Hematopoietic multipotent progenitor cell (in vitro differentiated cells): ENCODE measurements around the gene SULF2. TPM values are rescaled to one million over a fixed set of nuclear protein-coding genes. Genes with fewer than 3 reads are reported as not detected.

Experiments
- DNase-seq, 3 donors: peaks; one replicate each; pipeline ENCODE4 v3.0.0-alpha.2; 2011 to 2015; ENCODE audit warnings: low read depth in 2 of 3, low spot score in 2 of 3
- total RNA-seq: library from RNA; depleted of rRNA; stranded (reverse); fragments of >200 nt; gene quantifications from one replicate; pipeline ENCODE4 v1.2.3, GENCODE V29; 2012

SULF2 gene
- total RNA-seq, 1 donor, result 1.3 TPM

DNA sequence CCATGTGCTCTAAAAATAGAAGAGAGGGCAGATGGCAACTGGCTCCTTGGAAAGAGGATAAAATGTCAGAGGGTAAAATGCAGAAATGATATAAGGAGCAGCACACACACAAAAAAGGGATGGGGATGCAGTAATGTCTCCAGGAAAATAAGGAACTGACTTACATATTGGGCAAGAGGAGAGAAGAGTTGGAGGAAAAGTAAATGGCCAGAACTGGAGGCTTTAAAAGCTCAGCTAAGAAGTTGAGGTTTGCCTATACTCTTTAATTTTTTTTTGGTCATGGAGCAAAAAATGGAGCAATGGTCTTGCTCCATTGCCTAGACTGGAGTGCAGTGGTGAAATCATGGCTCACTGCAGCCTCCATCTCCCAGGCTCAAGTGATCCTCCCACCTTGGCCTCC lies 93.7 kb downstream of the SULF2 start:
- peak in 1 of 3 donors; percentile 48 for DNase-seq

DNA sequence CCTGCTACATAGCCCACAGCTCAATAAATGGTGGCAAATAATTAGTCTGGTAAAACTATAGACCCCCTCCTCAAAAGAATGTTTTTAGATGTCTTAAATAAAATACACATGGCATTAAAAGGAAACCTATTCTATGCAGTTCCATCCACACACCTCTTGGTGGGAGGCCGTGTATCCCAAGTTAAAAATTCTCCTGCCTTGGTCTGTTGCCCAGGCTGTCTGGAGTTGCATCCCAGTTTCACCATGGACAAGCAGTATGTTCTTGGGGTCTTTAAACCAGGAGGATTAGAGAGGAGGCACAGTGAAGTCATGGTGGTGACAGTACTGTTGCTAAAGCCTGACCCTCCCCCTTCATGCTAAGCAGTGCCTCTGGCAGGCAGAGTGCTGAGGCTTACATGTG lies 95.5 kb downstream of the SULF2 start:
- no peak for DNase-seq

DNA sequence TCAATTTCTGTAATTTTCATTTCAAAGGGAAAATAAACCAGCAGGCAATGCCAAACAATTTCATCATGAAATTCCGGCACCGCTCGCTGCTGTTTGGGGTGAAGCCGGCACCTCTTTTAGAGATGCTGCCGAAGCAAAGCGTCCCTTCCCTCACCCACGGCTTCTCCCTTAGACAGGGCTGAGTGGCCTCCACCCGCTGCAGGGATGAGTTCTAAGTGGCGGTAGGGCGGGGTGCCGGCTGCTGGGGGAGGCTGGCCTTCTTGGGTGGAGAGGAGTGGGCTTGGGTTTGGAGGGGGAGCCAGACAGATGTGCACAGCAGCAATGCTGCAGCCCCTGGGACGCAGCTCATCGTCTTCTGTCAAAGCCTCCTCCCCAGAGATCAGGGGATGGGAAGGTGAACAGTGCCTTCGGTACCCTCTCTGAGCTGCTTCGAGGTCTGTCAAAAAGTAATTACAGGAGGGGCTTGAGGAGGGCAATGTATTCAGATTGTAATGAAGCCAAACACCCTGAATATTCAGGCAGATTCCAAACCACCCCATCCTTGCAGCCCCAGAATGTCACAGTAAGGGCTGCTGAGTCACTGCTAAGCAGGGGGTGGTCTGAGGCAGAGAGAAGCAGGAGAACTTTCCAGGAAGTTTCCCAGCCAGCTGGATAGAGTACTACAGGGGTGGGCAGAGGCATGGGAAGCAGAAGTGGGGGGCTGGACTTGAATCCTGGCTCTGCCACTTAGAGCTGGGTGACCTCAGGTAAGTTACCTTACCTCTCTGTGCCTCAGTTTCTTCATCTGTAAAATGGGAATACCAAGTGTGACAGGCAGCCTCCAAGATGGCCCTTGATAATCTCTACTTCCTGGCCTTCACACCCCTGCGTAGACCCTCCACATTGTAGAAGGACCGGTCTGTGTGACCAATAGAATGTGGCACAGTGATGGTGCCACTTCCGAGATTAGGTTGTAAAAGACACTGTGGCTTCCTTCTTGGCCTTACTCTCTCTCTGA lies 96.6 kb downstream of the SULF2 start:
- DNase-seq, result no peak

DNA sequence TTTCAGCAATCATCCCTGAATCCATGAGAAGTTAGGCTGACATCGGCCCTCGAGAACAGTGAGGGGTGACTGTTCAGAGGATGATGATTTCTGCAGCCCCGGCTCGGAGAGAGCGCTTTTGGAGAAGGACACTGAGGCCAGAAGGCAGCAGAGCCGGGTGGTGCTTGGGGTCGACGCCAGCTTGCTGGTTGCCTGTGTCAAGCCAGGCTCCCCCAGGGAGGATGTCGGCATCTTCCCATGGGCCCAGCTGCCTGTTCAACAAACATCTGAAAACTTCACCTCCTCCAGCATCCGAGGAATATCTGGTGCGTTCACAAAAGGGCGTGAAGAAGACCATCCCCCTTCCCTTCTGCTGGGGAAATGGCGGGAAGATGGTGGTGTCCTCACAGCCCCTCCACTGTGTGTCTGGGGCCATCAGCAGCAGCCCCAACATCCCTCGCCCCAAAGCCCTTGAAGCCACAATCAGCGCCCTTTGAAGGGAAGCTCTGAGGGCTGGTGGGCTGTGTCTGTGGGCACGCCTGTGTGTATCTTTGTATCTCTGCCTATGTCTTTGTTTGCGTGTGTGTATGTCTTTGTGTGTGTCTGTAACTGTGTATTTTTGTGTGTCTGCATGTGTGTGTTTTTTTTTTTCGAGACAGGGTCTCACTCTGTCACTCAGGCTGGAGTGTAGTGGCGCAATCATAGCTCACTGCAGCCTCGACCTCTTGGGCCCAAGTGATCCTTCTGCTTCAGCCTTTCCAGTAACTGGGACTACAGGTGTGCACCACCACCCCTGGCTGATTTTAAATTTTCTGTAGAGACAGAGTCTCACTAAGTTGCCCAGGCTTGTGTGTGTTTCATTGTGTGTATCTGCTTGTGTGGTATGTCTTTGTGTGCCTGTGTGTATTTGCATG lies 97.9 kb downstream of the SULF2 start:
- DNase-seq, result no peak

DNA sequence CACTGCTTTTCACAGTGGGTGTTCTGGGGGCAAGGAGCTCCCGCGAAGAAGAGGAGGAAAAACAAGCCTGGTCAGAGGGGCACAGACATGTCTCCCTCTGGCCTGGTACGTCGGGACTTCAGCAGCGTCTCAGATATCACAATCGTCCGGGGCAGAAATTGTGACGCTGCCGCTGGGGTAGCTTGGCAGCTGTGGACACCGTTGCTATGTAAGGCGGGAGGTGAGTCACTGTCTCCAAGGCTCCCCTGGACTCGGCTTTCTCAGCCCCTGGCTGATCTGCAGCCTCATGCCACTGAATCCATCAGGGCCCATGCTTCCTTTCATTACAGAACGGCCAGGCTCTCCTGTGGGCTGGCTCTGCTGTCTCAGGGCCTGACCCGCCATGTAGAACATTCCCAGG lies 98.7 kb downstream of the SULF2 start:
- no peak for DNase-seq

DNA sequence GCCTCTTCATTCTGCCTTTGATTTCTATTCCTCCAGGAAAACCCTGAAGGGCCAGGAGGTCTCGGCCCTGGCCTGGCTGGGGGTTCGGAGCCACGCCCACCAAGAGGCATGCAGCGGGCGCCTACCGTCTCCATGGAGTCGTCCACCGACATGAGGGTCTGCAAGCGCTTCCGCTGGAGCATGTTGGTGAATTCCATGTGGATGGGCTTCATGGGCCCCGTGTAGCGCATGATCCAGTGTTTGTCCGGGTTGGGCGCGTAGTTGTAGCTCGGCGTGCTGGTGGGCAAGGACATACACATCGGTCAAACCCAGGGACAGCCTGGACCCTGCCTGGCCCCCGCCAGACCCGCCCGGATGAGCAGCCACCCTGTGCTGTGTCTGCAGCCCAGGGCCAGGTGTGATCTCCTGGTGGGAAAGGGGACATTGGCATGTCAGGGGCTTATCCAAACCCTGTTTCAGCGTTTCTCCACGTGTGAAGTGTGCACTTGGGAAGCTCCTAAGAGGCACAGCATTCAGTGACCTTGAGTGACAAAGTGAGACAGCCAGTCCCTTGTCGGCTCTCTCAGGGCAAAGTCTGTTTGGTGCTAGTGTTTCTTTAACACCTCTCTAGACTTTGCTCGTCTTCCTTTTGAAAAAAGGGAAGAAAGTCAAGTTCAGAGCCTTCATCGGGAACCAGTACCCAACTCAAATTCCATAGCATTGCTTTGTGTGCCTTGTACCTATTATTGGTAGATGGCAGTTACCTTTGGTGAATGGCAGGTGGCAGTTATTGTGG lies 100.8 kb downstream of the SULF2 start:
- DNase-seq, result no peak

DNA sequence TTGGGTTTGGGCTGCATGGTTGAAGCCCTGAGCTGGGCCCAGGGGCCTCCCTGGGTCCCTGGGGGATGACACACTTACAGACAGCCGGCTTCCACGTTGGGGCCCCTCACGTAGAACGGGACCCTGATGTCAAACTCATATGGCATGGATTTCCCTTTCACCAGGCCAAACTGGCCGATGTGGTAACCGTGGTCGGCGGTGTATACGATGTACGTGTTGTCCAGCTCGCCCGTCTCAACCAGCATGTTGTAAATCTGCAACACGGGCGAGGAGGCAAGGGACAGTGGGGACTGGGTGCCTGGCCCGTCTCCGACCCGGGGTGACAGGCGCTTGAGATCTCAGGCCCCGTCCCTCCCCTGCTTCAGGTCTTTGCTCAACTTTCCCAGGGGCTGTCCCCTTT lies 102.4 kb downstream of the SULF2 start:
- DNase-seq, result no peak

DNA sequence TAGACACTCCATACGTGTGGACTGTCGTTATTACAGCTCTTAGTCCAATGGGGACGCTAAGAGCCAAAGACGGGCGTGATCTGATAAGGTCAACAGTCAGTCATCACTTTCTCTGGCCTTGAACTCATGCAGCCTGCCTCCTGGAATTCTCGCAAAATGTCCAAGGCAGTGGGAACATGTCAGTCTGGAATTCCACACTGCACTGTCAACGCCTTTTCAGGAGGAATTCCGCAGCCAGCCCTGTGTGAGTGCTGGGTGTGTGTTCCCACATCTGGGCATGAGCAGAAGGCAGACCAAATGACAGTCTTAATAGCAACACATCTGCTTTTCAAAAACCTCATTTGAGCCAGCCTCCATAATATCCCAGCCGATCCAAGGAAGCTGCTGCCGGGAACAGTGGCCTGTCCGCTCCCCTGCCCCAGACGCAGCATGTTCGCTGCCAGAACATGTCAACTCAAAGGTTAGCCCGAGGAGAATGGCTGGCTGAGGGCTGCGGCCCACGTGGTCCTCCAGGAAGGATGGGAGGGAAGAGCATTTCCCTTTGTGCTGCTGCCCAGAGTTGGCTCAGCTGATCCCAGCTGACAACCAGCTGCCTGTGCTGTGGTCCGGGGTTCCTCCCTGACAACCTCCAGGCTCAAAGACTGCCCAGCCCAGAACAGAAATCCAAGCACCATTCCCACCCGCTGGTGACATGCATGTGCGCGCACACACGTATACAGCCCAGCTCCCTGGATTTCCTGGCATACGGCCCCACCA lies 103.1 kb downstream of the SULF2 start:
- DNase-seq, result no peak

DNA sequence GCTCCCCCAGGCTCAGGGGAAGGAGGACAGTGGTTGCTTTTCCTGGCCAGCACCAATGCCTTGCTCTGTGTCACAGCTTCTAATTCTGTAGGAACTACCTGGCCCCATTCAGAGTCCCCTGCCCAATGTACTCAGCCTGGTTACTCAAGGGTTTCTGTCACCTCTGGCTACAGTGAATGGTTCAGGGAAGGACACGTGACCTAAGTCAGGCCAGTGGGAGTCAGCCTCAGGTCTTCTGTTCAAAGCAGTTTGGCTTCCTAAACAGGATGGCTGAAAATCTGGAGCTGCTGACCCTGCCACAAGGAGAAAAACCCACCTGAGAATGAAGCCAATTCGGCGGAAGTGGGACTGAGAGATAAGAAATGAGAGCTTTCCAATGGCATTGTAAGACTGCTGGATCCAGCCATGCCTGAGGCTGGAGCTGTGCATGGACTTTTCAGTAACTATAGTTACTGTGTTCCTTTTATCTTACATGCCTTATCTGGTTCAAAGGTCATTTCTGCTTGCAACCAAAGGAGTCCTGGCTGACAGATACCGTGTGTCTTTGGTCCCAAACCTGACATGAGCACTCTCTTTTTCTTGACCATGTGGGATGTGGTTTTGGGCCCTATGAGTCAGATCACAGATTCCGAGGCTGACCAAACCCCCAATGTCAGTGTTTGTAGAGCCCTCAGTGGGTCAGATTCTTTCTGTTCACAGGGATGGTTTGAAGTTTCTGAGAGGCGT lies 104.3 kb downstream of the SULF2 start:
- DNase-seq, result no peak

DNA sequence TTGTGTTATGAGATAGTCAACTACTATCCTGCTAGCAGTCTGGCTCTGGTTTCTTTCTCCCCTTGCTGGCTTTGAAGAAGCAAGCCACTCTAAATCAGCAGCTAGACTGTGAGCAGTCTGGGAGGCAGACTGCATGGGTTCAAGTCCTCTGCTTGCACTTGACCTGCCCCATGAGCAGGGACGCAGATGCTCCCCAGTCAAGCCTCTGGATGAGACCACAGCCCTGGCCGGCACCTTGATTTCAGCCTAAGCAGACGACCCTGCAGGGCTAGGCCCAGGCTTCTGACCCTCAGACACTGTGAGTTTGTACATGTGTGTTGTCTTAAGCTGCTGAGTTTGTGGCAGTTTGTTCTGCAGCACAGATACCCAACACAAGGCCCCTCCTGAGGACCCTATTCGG lies 105.8 kb downstream of the SULF2 start:
- no peak for DNase-seq

DNA sequence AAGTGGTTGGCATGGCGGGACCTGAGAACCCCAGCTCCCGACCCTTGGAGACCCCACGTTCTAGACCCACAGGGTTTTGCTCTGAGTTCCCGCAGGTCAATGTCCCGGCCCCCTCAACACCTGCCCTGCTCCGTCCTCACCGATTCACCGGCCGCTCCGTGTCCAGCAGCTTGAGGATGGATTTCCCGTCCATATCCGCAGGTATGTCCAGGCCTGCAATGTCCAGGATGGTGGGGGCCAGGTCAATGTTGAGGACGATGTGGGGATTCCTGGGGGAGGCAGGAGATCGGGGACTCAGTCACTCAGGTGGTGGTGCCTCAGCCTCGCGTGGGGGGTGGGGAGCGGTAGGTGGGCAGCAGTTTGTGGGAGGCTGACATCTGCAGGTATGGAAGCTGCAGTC lies 106.7 kb downstream of the SULF2 start:
- no peak for DNase-seq

DNA sequence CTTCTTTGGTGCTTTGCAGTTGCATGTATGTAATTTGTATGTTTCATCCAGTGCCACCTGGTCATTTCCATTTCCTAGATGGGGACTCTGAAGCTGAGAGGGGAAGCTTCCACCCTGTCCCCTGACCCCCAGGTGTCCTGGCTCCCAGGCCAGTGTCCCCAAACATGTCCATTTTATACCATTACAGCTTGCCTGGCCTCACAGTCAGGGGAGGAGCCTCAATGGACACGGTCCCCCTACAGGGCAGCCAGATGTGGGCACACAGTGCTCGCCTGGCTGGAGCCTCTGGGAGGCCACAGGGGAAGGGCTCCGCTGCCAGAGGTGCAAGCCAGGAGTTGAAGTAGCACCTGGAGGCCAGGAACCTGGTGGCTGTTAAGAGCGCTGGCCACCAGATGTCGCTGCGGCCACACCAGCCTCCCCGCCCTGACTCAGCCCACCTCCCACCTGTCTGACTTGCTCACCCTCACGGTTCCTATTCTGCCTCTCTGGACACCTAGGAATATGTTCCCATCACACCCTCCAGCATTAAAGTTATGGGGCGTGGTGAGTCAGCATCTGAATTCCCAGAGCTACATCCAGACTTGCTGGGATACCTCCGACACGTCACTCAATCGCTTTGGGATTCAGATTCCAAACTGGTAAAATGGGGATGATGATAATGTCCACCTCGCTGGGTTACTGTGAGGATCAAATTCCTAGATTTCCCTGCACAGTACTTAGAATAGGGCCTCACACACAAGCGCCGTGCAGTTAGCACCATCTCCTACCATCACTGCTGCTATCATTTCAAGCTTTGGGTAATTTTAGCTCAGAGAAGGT lies 107.4 kb downstream of the SULF2 start:
- peak in 2 of 3 donors; percentile 41 to 62 for DNase-seq

DNA sequence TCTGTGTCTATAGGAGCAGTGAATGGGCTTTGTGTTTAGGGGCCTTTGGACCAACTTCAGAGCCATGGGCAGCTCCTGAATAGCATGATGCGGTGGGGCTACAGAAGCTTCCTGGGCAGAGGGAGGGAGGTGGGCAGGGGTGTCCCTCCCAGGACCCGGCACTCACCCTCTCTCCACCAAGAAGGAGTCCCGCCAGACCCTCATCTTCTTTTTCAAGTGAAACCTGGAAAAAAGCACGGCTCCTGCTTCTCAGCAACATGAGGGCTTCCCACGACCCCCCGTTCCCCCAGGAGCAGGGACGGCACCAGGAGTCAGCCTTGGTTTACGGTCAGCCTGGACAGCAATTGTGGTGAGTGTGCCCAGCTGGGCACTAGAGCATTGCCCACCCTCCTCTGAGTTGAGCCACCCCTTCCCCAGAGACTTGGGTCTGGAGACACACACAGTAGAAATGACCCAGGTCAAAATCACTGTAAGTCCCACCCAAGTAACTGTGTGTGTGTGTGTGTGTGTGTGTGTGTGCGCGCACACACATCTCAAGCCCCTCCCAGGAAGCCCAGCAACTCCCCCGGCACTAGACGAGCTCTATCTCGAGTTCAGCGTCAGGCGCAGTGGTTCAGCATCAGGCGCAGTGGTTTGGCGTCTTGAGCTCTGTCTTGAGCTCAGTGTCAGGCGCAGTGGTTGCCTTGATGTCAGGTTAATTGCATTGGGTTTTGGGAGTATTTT lies 108.2 kb downstream of the SULF2 start:
- peak in 2 of 3 donors; percentile 16 to 24 for DNase-seq

DNA sequence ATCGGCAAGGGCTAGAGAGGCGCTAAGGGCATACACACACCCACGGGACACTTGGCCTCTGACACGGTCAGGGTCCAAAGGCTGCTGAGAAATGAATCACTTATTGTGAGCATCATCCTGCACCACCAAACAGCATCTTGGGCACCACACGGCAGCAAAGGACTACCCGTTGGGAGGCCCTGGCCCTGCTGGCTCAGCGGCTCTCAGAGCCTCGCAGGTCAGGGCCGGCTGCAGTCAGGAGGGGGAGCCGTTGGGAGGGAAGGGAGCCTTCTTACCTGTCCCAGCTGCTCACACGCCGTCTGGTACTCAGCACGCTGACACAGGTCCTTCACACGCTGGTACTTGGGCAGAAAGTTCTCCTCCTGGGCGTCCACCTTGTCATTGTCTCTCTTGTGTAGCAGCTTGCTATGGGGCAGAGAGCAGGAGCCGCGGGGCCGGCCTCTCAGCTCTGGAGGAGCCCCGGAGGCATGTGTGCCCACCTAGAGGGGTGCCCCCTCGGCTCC lies 109.0 kb downstream of the SULF2 start:
- no peak for DNase-seq

DNA sequence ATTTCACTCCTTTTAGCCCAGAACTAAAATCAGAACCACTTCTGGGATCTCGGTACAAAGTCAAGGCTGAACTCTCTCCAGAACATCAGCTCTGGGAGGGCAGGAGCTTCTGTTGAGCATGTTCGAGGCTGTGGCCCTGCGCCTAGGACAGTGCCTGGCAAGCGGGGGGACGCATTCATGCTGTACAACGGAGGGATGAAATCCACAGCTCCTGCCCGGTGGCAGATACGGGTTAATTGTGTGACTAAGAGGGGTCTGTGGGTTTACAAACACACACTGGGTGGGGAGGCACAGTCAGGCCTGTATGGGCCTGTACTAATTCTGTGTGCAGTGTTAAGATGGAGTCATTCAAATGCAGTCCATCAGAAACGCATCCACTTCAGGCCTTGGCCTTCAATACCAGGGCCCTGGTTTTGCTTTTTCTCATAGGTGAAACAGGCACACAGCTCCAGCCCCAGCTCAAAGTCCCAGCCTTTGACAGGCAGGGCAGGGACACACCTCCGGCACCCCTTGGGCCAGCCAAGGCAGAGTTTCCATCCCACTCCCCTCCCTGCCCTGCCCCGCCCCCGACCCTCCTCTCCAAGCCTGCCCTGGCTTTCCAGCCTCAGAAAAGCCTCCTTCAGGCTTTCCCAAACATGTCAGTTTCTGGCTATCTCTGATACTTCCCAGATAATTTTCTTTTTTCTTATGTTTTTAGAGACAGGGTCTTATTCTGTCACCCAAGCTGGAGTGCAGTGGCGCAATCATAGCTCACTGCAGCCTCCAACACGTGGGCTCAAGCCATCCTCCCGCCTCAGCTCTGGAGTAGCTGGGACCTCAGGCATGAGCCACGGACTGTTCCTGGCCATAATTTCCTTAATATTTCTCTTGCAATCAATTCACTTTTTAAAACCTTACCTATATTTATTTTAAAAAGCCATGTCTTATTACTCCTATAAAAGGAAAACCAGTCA lies 109.8 kb downstream of the SULF2 start:
- no peak for DNase-seq

DNA sequence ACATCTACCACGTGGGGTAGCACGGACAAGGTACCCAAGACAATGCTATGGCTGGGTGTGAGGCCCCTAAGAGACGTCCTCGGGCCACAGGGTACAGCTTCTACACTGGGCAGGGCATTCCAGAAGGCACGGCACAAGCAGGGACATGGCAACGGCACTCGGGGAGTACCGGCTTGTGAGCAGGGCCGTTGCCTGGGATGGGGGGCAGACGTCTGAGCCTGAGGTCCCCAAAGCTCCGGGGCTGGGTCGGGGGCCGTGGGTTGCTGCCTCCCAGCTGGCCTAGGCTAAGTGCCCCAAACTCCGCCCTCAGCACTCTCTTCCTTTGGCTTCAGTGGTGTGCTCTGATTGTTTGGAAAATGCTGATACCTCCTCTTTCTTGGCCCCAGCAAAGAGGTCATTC lies 110.6 kb downstream of the SULF2 start:
- no peak for DNase-seq

DNA sequence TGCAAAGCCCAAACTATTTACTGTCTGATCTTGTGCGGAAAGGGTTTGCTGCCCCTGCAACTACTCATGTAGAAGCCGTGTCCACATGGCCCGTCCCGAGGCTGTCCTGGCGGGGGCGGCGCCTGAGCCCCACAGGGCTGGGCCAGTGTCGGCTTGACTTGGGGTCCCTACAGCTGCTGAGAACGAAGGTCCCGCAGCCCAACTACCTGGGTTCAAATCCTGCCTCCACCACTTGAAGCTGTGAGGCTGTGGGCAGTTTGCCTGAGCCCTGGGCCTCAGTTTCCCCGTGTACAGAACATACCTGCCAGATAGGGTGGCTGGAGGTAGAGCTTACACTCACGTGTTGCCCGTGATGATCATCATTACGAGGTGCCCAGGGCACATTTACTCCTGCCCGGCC lies 111.1 kb downstream of the SULF2 start:
- DNase-seq, result no peak
